Mesothelial cell of epicardium (in vitro differentiated cells): ENCODE results near the gene FGFRL1. TPM values are rescaled to one million over a fixed set of nuclear protein-coding genes. Genes with fewer than 3 reads are reported as not detected.

Experiments
- DNase-seq, 2 experiments: peaks; one replicate each; pipeline ENCODE4 v3.0.0; 2021; ENCODE audit warnings: low spot score in 2 of 2; ENCODE audit not compliant: unreplicated experiment in 2 of 2
- H3K27ac Mint-ChIP-seq: 2 replicates; pipeline ENCODE4 v1.8.0; 2021; ENCODE audit warnings: mixed read lengths
- H3K27me3 Mint-ChIP-seq: 2 replicates; pipeline ENCODE4 v1.8.0; 2021; ENCODE audit warnings: low read depth, mixed read lengths
- H3K36me3 Mint-ChIP-seq: 2 replicates; pipeline ENCODE4 v1.8.0; 2021; ENCODE audit warnings: mixed read lengths
- H3K4me1 Mint-ChIP-seq: 2 replicates; pipeline ENCODE4 v1.8.0; 2021; ENCODE audit warnings: mixed read lengths
- H3K4me3 Mint-ChIP-seq: 2 replicates; pipeline ENCODE4 v1.8.0; 2021; ENCODE audit warnings: mild to moderate bottlenecking, moderate library complexity, mixed read lengths
- H3K9me3 Mint-ChIP-seq: 2 replicates; pipeline ENCODE4 v1.8.0; 2021; ENCODE audit warnings: mixed read lengths
- total RNA-seq: library from RNA; stranded (reverse); gene quantifications from 3 replicates; pipeline ENCODE4 v1.2.1, GENCODE V29; 2021
- TF ChIP-seq, protein P1 (sequence below): fragments of 200-600 bp; sonication (generic); IDR thresholded peaks from one replicate; pipeline ENCODE4 v1.5.0; 2021; ENCODE audit warnings: antibody characterized with exemption; ENCODE audit not compliant: unreplicated experiment

The FGFRL1 gene
- total RNA-seq, 1 donor from 2014 or later: 37.4 TPM

DNA sequence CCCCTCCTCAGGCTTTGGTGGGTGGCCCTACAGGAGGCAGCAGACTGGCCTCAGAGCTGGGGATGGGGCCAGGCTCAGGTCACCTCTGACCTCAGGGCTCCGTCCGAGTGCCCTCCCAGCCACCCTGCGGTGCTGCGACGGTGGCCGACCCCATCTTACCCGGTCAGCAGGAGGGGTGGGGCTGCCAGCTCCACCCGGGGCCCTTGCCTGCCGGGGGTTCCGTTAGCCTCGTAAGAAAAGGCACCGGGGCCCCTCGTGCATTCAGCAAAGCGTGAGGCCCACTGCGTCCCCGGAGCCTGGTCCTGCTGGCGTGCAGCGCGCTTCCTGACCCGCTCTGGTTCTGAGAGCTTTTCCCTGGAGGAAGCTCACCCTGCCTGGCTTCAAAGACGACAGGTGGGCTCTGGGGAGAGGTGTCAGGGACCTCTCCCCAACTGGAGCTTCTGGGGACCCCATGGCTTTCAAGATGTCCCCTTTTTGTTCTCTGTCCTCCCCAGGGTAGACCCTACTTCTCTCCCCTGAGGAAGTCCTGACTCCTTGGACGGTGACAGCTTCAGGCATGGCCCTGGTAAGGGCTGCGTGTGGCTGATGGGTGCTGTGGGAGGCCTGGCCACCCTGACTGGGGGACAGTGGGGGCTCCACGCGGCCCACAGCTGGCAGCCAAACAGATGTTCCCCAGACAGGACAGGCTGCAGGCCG lies 15.9 kb downstream of the FGFRL1 start:
- Mint-ChIP-seq H3K36me3 (peaks cover 7% of the 10 kb centered on the region), H3K4me1 (no peaks in the 10 kb centered on the region), H3K27ac (no peak overlapping the region), H3K27me3 (no peaks in the 10 kb centered on the region), H3K9me3 (no peaks in the 10 kb centered on the region), H3K4me3 (no peak overlapping the region)
- no peak for DNase-seq
- TF ChIP-seq, protein P1, sequence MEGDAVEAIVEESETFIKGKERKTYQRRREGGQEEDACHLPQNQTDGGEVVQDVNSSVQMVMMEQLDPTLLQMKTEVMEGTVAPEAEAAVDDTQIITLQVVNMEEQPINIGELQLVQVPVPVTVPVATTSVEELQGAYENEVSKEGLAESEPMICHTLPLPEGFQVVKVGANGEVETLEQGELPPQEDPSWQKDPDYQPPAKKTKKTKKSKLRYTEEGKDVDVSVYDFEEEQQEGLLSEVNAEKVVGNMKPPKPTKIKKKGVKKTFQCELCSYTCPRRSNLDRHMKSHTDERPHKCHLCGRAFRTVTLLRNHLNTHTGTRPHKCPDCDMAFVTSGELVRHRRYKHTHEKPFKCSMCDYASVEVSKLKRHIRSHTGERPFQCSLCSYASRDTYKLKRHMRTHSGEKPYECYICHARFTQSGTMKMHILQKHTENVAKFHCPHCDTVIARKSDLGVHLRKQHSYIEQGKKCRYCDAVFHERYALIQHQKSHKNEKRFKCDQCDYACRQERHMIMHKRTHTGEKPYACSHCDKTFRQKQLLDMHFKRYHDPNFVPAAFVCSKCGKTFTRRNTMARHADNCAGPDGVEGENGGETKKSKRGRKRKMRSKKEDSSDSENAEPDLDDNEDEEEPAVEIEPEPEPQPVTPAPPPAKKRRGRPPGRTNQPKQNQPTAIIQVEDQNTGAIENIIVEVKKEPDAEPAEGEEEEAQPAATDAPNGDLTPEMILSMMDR: no peak

DNA sequence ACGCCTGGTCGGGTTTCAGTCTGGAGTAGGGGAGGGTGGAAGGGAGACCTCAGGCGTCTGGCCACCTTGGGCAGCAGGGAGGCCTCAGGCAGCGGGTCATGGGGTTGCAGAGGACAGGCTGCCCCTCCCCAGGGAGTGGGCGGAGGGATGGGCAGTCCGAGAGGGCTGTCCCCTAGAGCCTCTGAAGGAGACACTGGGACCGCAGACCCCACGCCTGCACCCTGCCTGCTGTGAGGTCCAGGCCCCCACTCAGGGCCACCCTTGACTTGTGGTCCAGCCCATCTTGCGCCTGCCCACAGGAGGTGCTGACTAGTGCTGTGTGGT lies 16.5 kb downstream of the FGFRL1 start:
- peaks cover 7% of the 10 kb centered on the region for H3K36me3 Mint-ChIP-seq
- no peak overlapping the region for H3K4me3 Mint-ChIP-seq
- DNase-seq: no peak
- H3K27me3 Mint-ChIP-seq: no peaks in the 10 kb centered on the region
- no peaks in the 10 kb centered on the region for H3K9me3 Mint-ChIP-seq
- H3K4me1 Mint-ChIP-seq: no peaks in the 10 kb centered on the region
- H3K27ac Mint-ChIP-seq: no peak overlapping the region
- TF ChIP-seq, protein P1: no peak

DNA sequence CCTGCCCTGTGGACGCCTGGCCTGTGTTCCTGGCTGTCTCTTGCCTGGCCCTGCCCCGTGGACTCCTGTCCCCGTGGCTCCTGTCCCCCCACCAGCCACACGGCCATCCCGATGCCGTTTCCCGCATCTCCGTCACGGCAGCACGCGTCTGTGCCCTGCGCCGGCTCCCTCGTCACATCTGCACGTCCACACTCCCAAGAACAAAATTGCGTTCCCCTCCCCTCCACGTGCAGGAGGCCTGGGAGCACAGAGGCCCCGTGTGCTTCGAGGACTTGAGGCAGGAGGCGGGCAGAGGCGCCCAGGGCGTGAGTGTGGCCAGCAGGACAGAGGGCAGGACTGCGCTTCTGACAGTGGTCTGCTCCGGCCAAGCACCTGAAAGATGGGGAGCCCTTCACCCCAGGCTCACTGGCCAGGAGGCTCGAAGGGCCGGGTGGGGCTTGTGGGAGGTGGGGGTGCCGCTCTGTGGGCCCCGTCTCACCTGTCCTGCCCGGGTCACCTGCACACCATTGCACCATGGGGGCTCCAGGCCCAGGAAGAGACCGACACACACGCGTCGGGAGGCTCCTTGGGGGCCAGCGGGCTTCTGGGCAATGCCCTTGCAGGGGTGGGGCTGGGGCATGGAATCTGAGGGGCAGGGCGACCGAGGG lies 17.3 kb downstream of the FGFRL1 start:
- DNase-seq: no peak
- Mint-ChIP-seq H3K36me3 (peaks cover 7% of the 10 kb centered on the region), H3K4me1 (no peaks in the 10 kb centered on the region), H3K27me3 (no peaks in the 10 kb centered on the region), H3K9me3 (no peaks in the 10 kb centered on the region), H3K27ac (no peak overlapping the region), H3K4me3 (no peak overlapping the region)
- TF ChIP-seq, protein P1: no peak

DNA sequence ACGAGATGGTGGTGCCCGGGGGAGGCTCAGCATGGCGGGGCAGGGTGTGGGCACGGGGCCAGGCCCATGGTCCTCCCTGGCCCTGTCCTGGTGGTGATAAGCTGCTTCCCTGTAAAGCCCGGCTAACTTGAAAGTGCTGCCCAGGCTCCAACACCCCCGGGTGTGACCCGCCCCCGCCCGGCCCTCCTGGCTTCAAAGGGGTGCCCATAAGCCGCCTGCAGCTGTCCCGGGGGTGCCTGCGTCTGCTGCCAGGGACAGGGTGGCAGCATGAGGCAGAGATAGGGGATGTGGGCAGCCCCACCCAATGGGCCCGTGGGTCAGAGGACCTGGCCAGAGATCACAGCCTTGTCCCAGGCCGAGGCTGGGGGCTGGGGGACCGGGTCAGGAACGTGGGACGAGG lies 18.1 kb downstream of the FGFRL1 start:
- Mint-ChIP-seq H3K9me3 (no peaks in the 10 kb centered on the region), H3K36me3 (peaks cover 6% of the 10 kb centered on the region), H3K27me3 (no peaks in the 10 kb centered on the region), H3K27ac (no peak overlapping the region), H3K4me1 (no peaks in the 10 kb centered on the region), H3K4me3 (no peak overlapping the region)
- TF ChIP-seq, protein P1: no peak
- DNase-seq: no peak

DNA sequence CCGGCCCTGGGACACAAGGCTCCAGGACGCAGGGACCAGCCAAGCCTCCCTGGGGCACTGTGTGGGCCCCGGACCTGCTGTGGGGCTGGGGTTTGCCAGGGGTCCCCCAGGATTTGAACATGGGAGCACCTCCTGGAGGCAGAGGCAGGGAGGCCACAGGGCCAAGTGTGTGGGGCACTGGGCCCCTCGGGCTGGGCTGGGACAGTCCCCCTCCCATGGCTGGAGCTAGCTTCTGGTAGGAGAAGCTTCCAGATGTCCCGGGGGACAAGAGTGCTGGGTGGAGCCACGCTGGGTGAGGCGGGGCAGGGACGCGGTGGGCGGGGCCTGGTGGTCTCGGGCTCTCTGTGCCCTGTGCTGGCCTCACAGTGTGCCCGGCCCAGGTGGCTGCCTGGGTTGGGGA lies 18.6 kb downstream of the FGFRL1 start:
- TF ChIP-seq, protein P1: no peak
- H3K4me1 Mint-ChIP-seq: no peaks in the 10 kb centered on the region
- H3K36me3 Mint-ChIP-seq: peaks cover 5% of the 10 kb centered on the region
- no peaks in the 10 kb centered on the region for H3K27me3 Mint-ChIP-seq
- DNase-seq: no peak
- no peak overlapping the region for H3K4me3 Mint-ChIP-seq
- no peak overlapping the region for H3K27ac Mint-ChIP-seq
- no peaks in the 10 kb centered on the region for H3K9me3 Mint-ChIP-seq
